Transverse colon (tissue), 4 donors: Measurements from ENCODE around the gene ZNF638. TPM values are rescaled to one million over a fixed set of nuclear protein-coding genes. Genes with fewer than 3 reads are reported as not detected.

Experiments used
- DNase-seq: peaks from one replicate; pipeline ENCODE4 v3.0.0-alpha.2; 2019
- H3K27ac ChIP-seq, 4 donors: fragments of 200-600 bp; sonication (generic); 2 replicates each; pipeline ENCODE4 v1.5.1; 2016 to 2018; ENCODE audit warnings: inconsistent platforms in 4 of 4
- H3K27me3 ChIP-seq: fragments of 200-600 bp; sonication (generic); 2 replicates; pipeline ENCODE4 v1.5.1; 2017; ENCODE audit warnings: inconsistent platforms
- H3K36me3 ChIP-seq, 4 donors: fragments of 200-600 bp; sonication (generic); 2 replicates each; pipeline ENCODE4 v1.5.1; 2017 to 2019; ENCODE audit warnings: inconsistent platforms in 4 of 4
- H3K4me1 ChIP-seq, 4 donors: fragments of 200-600 bp; sonication (generic); 2 replicates each; pipeline ENCODE4 v1.5.1; 2017 to 2020; ENCODE audit warnings: inconsistent platforms in 4 of 4
- H3K4me3 ChIP-seq, 4 donors: fragments of 200-600 bp; sonication (generic); 1 replicate in 1 of 4; 2 replicates in 3 of 4; pipeline versions ENCODE4 v1.5.1 to v1.6.1; 2017 to 2019; ENCODE audit warnings: inconsistent platforms in 4 of 4
- H3K9me3 ChIP-seq, 2 donors: fragments of 200-600 bp; sonication (generic); 2 replicates each; pipeline ENCODE4 v1.5.1; 2017 to 2019; ENCODE audit warnings: inconsistent platforms in 2 of 2
- CTCF ChIP-seq, 5 experiments: fragments of 200-600 bp in 3 of 5; fragments of 450-650 bp in 2 of 5; sonication (generic) in 3 of 5; IDR thresholded peaks; 1 replicate in 2 of 5; 2 replicates in 3 of 5; pipeline ENCODE4 v1.5.1; 2016 to 2017; ENCODE audit warnings: antibody characterized with exemption in 5 of 5, inconsistent platforms in 3 of 5, mild to moderate bottlenecking in 2 of 5, moderate library complexity in 1 of 5
- EP300 ChIP-seq: sonication (generic); formaldehyde crosslinking; IDR thresholded peaks from one replicate; pipeline ENCODE4 v1.6.1; 2017; ENCODE audit warnings: antibody characterized with exemption, low read depth
- POLR2A ChIP-seq: fragments of 450-650 bp; IDR thresholded peaks from one replicate; pipeline ENCODE4 v1.6.1; 2016; ENCODE audit warnings: antibody characterized with exemption, mild to moderate bottlenecking, moderate library complexity
- POLR2AphosphoS5 ChIP-seq, 3 donors: sonication (generic); formaldehyde crosslinking; IDR thresholded peaks; one replicate each; pipeline ENCODE4 v1.6.1; 2016; ENCODE audit warnings: antibody characterized with exemption in 3 of 3
- WGBS, 2 donors: methylation state at CpG; one replicate each; pipeline ENCODE4 v1.1.5; 2018; ENCODE audit warnings: low coverage in 1 of 2; 5-methylcytosine and 5-hydroxymethylcytosine counted together
- in situ Hi-C, 4 donors: fragments of 200-750 bp; cut with MboI; loops; one replicate each; pipeline versions ENCODE4 v1.15.0 to v1.15.1; 2017; ENCODE audit warnings: low sequenced_read_pairs in 3 of 4, low pct_ligation_motif_present in 1 of 4, low pct_unique_long_range_greater_than_20kb in 1 of 4
- intact Hi-C: fragments of 100-400 bp; cut with DNase I; formaldehyde crosslinking; loops from one replicate; pipeline ENCODE4 v1.15.1; 2023; ENCODE audit warnings: low total_unique reads
- total RNA-seq, 4 donors: library from RNA; depleted of rRNA; stranded (reverse); fragments of >200 nt; gene quantifications; one replicate each; pipeline ENCODE4 v1.1.0, GENCODE V29; 2016

The ZNF638 gene
- total RNA-seq, 4 donors from 2014 or later = 99.9 to 181 (median 142) TPM

GRCh38 chr2:71385012-71385411, 53.4 kb downstream of the ZNF638 start:
- no peak for TF ChIP-seq CTCF (IDR thresholded peaks at IDR 0.05)
- TF ChIP-seq POLR2AphosphoS5 (IDR thresholded peaks at IDR 0.05) = peak in 2 of 3 donors; percentile 13 to 44
- Histone ChIP-seq H3K36me3 (peaks cover 0 to 67% (median 16%) of the 10 kb centered on the region in 4 donors), H3K27me3 (no peaks in the 10 kb centered on the region), H3K27ac (peak overlapping the region in 1 of 4 donors; percentile 4), H3K9me3 (no peaks in the 10 kb centered on the region), H3K4me3 (no peak overlapping the region), H3K4me1 (peaks cover 0 to 9% (median 3%) of the 10 kb centered on the region in 4 donors)
- intact Hi-C loops (no loop called here), in situ Hi-C loops (no loop called here)
- DNase-seq = no peak
- WGBS, 2 donors = 9 to 14% methylated on average over 1 of the region's 1 CpG

GRCh38 chr2:71388214-71388613, 56.6 kb downstream of the ZNF638 start:
- WGBS, 2 donors = 89 to 93% methylated on average over 10 to 16 of the region's 16 CpGs
- TF ChIP-seq CTCF (IDR thresholded peaks at IDR 0.05) (no peak), POLR2AphosphoS5 (IDR thresholded peaks at IDR 0.05) (no peak), EP300 (no peak), POLR2A (no peak)
- intact Hi-C loops (no loop called here), in situ Hi-C loops (no loop called here)
- Histone ChIP-seq H3K4me1 (peaks cover 0 to 9% (median 3%) of the 10 kb centered on the region in 4 donors), H3K4me3 (no peak overlapping the region), H3K27ac (no peak overlapping the region), H3K9me3 (no peaks in the 10 kb centered on the region), H3K27me3 (no peaks in the 10 kb centered on the region), H3K36me3 (peaks cover 0 to 41% (median 13%) of the 10 kb centered on the region in 4 donors)
- no peak for DNase-seq

GRCh38 chr2:71389384-71390072, 57.9 kb downstream of the ZNF638 start:
- peaks cover 0 to 4% (median 2%) of the 10 kb centered on the region in 4 donors for H3K4me1 ChIP-seq
- H3K4me3 ChIP-seq = no peak overlapping the region
- DNase-seq = no peak
- intact Hi-C loops (no loop called here), in situ Hi-C loops (no loop called here)
- peak; percentile 10 for TF ChIP-seq POLR2A
- TF ChIP-seq POLR2AphosphoS5 (IDR thresholded peaks at IDR 0.05) = no peak
- H3K9me3 ChIP-seq = no peaks in the 10 kb centered on the region
- 93% methylated on average over 11 to 12 of the region's 12 CpGs for WGBS, 2 donors
- H3K36me3 ChIP-seq = peaks cover 0 to 37% (median 18%) of the 10 kb centered on the region in 4 donors
- no peak overlapping the region for H3K27ac ChIP-seq
- no peaks in the 10 kb centered on the region for H3K27me3 ChIP-seq

GRCh38 chr2:71393216-71393615, 61.6 kb downstream of the ZNF638 start:
- in situ Hi-C loops = no loop called here
- 95 to 96% methylated on average over 7 to 8 of the region's 8 CpGs for WGBS, 2 donors
- Histone ChIP-seq H3K27ac (no peak overlapping the region), H3K27me3 (no peaks in the 10 kb centered on the region), H3K4me1 (no peaks in the 10 kb centered on the region), H3K36me3 (peaks cover 0 to 30% (median 11%) of the 10 kb centered on the region in 4 donors), H3K9me3 (no peaks in the 10 kb centered on the region), H3K4me3 (no peak overlapping the region)
- no peak for TF ChIP-seq POLR2AphosphoS5 (IDR thresholded peaks at IDR 0.05)
- no peak for TF ChIP-seq POLR2A
- no peak for TF ChIP-seq CTCF (IDR thresholded peaks at IDR 0.05)
- no peak for TF ChIP-seq EP300
- intact Hi-C loops = no loop called here
- DNase-seq = no peak
